HepG2 (cell line): Measurements from ENCODE around the gene KIRREL3. TPM values are rescaled to one million over a fixed set of nuclear protein-coding genes. Genes with fewer than 3 reads are reported as not detected.

ENCODE experiments used
- ATAC-seq: fragments of 200-7000 bp; cut with Tn5 transposase; 3 replicates; pipeline ENCODE4 v1.9.1; 2020; ENCODE audit warnings: mild to moderate bottlenecking, moderate library complexity
- BruUV-seq: library from RNA; stranded (reverse); fragments of 400-500 nt; replicated peaks from 2 replicates; lab custom pipeline; 2021; lab: Mats Ljungman, UMichigan
- CTCF ChIA-PET: fragments of 300-600 bp; formaldehyde crosslinking; extraction: SDS; loops from one replicate; lab custom pipeline; 2021; ENCODE audit warnings: low total read pairs, inconsistent platforms, low intra/inter-chr PET ratio; lab: Yijun Ruan, JAX
- POLR2A ChIA-PET: fragments of 350-600 bp; sonication (Branson Sonifier 250); formaldehyde crosslinking; loops from one replicate; lab custom pipeline; 2020; ENCODE audit warnings: antibody characterized with exemption, inconsistent platforms; lab: Yijun Ruan, JAX
- DNase-seq: peaks from one replicate; pipeline ENCODE4 v3.0.0-alpha.2; 2015; ENCODE audit warnings: low spot score
- FAIRE-seq: peaks from 3 replicates; lab custom pipeline; 2011; peaks lifted over from hg19 to GRCh38; lab: Jason Lieb, UNC
- H2AFZ ChIP-seq: one replicate; pipeline ENCODE4 v1.6.1; 2011; ENCODE audit warnings: low read length, inconsistent platforms
- H3K27ac ChIP-seq: fragments of 300-600 bp; 3 replicates; pipeline ENCODE4 v1.8.0; 2011; ENCODE audit warnings: mixed run types, mild to moderate bottlenecking, mixed read lengths, low read length, inconsistent platforms; ENCODE audit not compliant: insufficient read depth; ENCODE audit errors: extremely low read length
- H3K27me3 ChIP-seq, 2 experiments: fragments of 200-600 bp in 1 of 2; 2 replicates in 1 of 2; 3 replicates in 1 of 2; pipeline versions ENCODE4 v1.6.0 to v1.8.0; 2011; ENCODE audit warnings: low read length in 2 of 2, mild to moderate bottlenecking in 2 of 2, moderate library complexity in 2 of 2, inconsistent platforms in 1 of 2; ENCODE audit not compliant: insufficient read depth in 2 of 2, control insufficient read depth in 1 of 2
- H3K36me3 ChIP-seq, 2 experiments: fragments of 200-600 bp in 1 of 2; replicated peaks in 1 of 2; 2 replicates in 1 of 2; 3 replicates in 1 of 2; pipeline versions ENCODE4 v1.5.1 to v1.8.0; 2011; ENCODE audit warnings: low read length in 2 of 2, inconsistent platforms in 1 of 2; ENCODE audit not compliant: insufficient read depth in 2 of 2, control insufficient read depth in 1 of 2
- H3K4me1 ChIP-seq: 2 replicates; pipeline ENCODE4 v1.5.1; 2012; ENCODE audit warnings: low read length, inconsistent platforms; ENCODE audit not compliant: insufficient read depth
- H3K4me2 ChIP-seq: 2 replicates; pipeline ENCODE4 v1.6.0; 2011; ENCODE audit warnings: low read depth, low read length, inconsistent platforms
- H3K4me3 ChIP-seq, 3 experiments: fragments of 200-600 bp in 1 of 3; sonication (generic), shearing (Covaris generic) in 1 of 3; replicated peaks in 1 of 3; 2 replicates each; pipeline ENCODE4 v1.5.1; 2011 to 2016; ENCODE audit warnings: low read length in 3 of 3, inconsistent platforms in 2 of 3, low read depth in 2 of 3, mild to moderate bottlenecking in 2 of 3, control low read depth in 1 of 3, mixed read lengths in 1 of 3; ENCODE audit not compliant: insufficient read depth in 1 of 3
- H3K79me2 ChIP-seq: one replicate; pipeline ENCODE4 v1.6.1; 2011; ENCODE audit warnings: low read length, inconsistent platforms; ENCODE audit not compliant: insufficient read depth
- H3K9ac ChIP-seq: 2 replicates; pipeline ENCODE4 v1.6.0; 2011; ENCODE audit warnings: mild to moderate bottlenecking, low read depth, low read length, inconsistent platforms; ENCODE audit not compliant: insufficient read depth
- H3K9me3 ChIP-seq: 2 replicates; pipeline ENCODE4 v1.5.1; 2012; ENCODE audit warnings: mild to moderate bottlenecking, low read length
- H4K20me1 ChIP-seq: 2 replicates; pipeline ENCODE4 v1.6.0; 2011; ENCODE audit warnings: inconsistent platforms, mild to moderate bottlenecking, low read length, moderate library complexity; ENCODE audit not compliant: insufficient read depth
- MTF1 ChIP-seq: sonication (generic); formaldehyde crosslinking; IDR thresholded peaks from 2 replicates; pipeline ENCODE4 v1.5.0; 2020; ENCODE audit warnings: missing genetic modification reagents
- REPIN1 ChIP-seq: sonication (generic); formaldehyde crosslinking; IDR thresholded peaks from 2 replicates; pipeline ENCODE4 v1.8.0; 2022; ENCODE audit warnings: missing genetic modification reagents, low read depth, mild to moderate bottlenecking, borderline replicate concordance
- ZNF160 ChIP-seq: sonication (generic); formaldehyde crosslinking; IDR thresholded peaks from 2 replicates; pipeline ENCODE4 v1.8.0; 2022; ENCODE audit warnings: mild to moderate bottlenecking, inconsistent platforms, missing genetic modification reagents
- ZNF382 ChIP-seq: sonication (generic); formaldehyde crosslinking; IDR thresholded peaks from 2 replicates; pipeline ENCODE4 v1.5.0; 2020; ENCODE audit warnings: missing genetic modification reagents, mild to moderate bottlenecking, borderline replicate concordance
- WGBS: methylation state at CpG from one replicate; pipeline ENCODE4 v1.1.6; 2017; ENCODE audit warnings: low lambda C conversion rate; 5-methylcytosine and 5-hydroxymethylcytosine counted together
- in situ Hi-C: cut with HindIII; loops from 2 replicates; pipeline ENCODE4 v1.10.0; 2017; ENCODE audit warnings: low pct_unique_long_range_greater_than_20kb; ENCODE audit not compliant: extremely low pct_ligation_motif_present
- intact Hi-C: fragments of 100-400 bp; cut with micrococcal nuclease; formaldehyde crosslinking; loops from one replicate; pipeline ENCODE4 v1.10.0; 2022; ENCODE audit not compliant: unreplicated experiment
- polyA plus RNA-seq, 8 experiments: library from polyadenylated mRNA; depleted of rRNA in 3 of 8; stranded (reverse) in 7 of 8; unstranded in 1 of 8; fragments of >200 nt; fragmentation: Illumina TruSeq in 4 of 8; extraction: Trizol in 4 of 8; gene quantifications; 2 replicates each; pipeline versions ENCODE4 v1.2.1 to v1.2.3, GENCODE V29; 2011 to 2016; ENCODE audit warnings: low read depth in 4 of 8, missing spikeins in 1 of 8, mixed read lengths in 1 of 8; ENCODE audit not compliant: insufficient read depth in 1 of 8
- total RNA-seq, 5 experiments: library from RNA; depleted of rRNA; stranded (reverse); fragments of >200 nt; fragmentation: Illumina TruSeq; extraction: Trizol; gene quantifications; 2 replicates each; pipeline ENCODE4 v1.2.3, GENCODE V29; 2016; ENCODE audit warnings: low read depth in 1 of 5

The KIRREL3 gene
- total and polyA plus RNA-seq, 2 of the 13 experiments (the other 11 are each of a cell fraction or from before 2014, with no cell fraction given), result not detected

- TF ChIP-seq ZNF382 (no peak), REPIN1 (CRISPR knock-in tag) (no peak)
- TF ChIP-seq, all 625 proteins: peak for 0
- Histone ChIP-seq H3K27me3 (peaks cover 0 to 7% of the 10 kb centered on the region in 2 experiments; a peak in 2 of 5 replicates), H3K9ac (no peak overlapping the region), H3K4me2 (no peak overlapping the region), H3K9me3 (no peaks in the 10 kb centered on the region), H3K27ac (no peak overlapping the region), H3K4me3 (no peak overlapping the region), H4K20me1 (no peaks in the 10 kb centered on the region), H3K79me2 (no peaks in the 10 kb centered on the region), H3K4me1 (peaks cover 12% of the 10 kb centered on the region), H2AFZ (no peak overlapping the region), H3K36me3 (no peaks in the 10 kb centered on the region)
- POLR2A ChIA-PET, result interaction anchor here (1.6 kb wide), 1 partner anchor 127 kb away, joined by 4 read pairs; the partner anchor contains the start of gene DCPS
- ATAC-seq (no peak), FAIRE-seq (no peak), DNase-seq (no peak)
- intact Hi-C loops, result no loop called here
- CTCF ChIA-PET, result no interaction called here
- 77% methylated on average over 10 of the region's 10 CpGs for WGBS
- in situ Hi-C loops, result loop anchor here (10.0 to 25.0 kb wide), 2 partner anchors 914 to 1732 kb away; no protein-coding TSS in a partner anchor
- BruUV-seq, result no TSS peak
These were observed 569.8 kb downstream of the KIRREL3 start for GRCh38 chr11:126430581-126431335.

- no peak overlapping the region for H3K4me2 ChIP-seq
- ATAC-seq (no peak), DNase-seq (no peak)
- intact Hi-C loops, result no loop called here
- no peaks in the 10 kb centered on the region for H3K9me3 ChIP-seq
- WGBS, result 57% methylated on average over 14 of the region's 14 CpGs
- no peaks in the 10 kb centered on the region for H3K36me3 ChIP-seq
- H3K9ac ChIP-seq, result no peak overlapping the region
- CTCF ChIA-PET, result interaction anchor here (0.7 kb wide), 1 partner anchor 13 kb away, joined by 3 read pairs; no protein-coding TSS in a partner anchor
- H4K20me1 ChIP-seq, result no peaks in the 10 kb centered on the region
- no peak overlapping the region for H3K27ac ChIP-seq
- H3K4me3 ChIP-seq, result no peak overlapping the region
- H3K4me1 ChIP-seq, result peaks cover 31% of the 10 kb centered on the region
- POLR2A ChIA-PET, result no interaction called here
- BruUV-seq, result no TSS peak
- in situ Hi-C loops, result loop anchor here (25.0 kb wide), 1 partner anchor 1735 kb away; no protein-coding TSS in a partner anchor
- no peak overlapping the region for H2AFZ ChIP-seq
- no peak for TF ChIP-seq MTF1
- TF ChIP-seq ZNF160, result no peak
- TF ChIP-seq, all 625 proteins: peak for 0
- no peak for FAIRE-seq
- H3K79me2 ChIP-seq, result no peaks in the 10 kb centered on the region
- no peaks in the 10 kb centered on the region for H3K27me3 ChIP-seq
These were observed 573.5 kb downstream of the KIRREL3 start for GRCh38 chr11:126426820-126427749.
